Bone marrow (tissue), 2 donors: ENCODE results near the gene SLAMF8.

Source experiments
- DNase-seq, 2 donors: peaks; one replicate each; lab custom pipeline; 2025; lab: John Stamatoyannopoulos, UW

The SLAMF8 gene

DNA sequence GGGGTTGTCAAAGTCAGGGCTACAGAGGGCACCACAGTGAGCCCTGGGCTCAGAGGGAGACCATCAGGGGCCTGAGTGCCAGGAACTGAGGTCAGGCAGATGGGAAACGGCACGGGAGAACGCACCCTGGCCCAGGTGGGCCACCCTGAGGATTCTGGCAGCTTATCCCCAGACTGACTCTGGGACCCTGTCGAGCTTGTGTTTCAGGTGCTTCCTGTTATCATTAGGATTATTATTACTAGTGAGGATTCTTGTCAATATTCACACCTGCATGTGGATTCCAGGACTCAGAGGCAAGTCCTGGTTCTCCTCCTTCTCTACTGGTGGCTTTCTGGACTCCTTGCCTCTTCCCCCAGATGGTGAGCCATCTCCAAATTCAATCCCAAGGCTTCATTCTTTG lies 20.6 kb downstream of the SLAMF8 start:
- DNase-seq: no peak

DNA sequence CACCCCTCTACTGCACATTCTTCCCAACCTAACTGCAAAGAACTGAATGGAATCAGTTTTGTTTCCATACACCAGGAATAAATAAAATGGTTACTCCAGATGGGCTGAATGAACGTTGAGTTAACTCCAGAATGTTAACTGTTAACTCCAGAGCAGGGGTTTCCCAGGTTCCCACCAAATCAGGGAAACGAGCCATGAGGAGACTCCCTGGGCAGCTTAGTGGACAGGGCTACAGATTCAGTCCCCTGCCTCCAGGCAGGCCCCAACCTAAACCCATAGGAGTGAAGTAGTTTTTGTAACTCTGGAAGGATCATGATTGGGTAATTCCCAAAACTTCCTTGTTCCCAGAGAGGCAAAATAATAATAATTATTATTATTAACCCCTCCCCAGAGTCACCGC lies 21.7 kb downstream of the SLAMF8 start:
- no peak for DNase-seq

DNA sequence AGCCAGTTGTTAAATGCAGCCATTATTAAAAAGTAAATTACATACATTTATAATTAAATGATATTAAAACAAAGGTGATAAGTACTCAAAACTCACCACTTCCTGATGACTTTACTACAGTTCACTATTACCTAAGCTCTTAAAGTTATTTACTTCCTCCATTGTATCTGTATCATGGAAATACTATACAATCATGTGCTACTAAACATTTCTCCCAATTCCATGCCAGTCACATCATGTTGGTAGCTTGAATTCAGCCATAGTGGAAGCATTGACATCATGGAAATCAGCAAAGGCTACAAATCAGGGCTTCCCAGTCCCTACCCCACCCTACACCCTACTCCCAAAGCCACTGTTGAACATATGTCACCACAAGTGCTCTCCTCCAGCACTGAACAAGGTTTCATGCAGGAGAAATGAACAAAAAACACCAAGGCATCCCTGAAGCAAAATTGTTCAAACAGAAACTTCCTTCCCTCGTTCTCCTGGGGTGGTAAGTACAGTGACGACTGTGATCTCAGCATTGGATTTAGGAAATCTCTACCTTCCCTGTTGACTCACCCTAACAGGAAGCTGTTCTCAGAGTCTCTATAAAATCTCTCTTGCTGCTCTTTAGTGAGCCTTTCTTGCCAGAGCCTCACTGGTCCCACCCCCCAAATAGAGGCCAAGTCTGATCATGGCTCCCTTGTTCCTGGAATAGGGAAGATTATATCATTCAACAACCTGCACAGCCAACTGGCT lies 23.1 kb downstream of the SLAMF8 start:
- no peak for DNase-seq

DNA sequence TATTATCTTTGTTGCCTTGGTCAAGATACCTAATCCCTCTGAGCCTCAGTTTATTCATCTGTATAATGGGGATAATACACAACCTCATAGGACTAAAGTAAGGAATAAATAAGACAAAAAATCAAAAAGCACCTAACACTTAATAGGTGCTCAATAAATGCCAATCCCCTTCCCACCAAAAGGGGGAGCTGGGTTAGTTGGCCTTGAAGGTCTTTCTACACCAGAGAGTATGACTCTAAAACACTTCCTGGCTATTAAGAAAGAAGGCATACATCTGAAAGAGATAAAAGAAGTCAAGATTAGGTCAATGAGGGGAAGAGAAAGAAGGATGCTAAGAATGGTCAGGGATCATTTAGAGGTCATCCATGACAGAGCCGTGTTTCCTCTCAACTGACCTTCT lies 24.7 kb downstream of the SLAMF8 start:
- DNase-seq: no peak

DNA sequence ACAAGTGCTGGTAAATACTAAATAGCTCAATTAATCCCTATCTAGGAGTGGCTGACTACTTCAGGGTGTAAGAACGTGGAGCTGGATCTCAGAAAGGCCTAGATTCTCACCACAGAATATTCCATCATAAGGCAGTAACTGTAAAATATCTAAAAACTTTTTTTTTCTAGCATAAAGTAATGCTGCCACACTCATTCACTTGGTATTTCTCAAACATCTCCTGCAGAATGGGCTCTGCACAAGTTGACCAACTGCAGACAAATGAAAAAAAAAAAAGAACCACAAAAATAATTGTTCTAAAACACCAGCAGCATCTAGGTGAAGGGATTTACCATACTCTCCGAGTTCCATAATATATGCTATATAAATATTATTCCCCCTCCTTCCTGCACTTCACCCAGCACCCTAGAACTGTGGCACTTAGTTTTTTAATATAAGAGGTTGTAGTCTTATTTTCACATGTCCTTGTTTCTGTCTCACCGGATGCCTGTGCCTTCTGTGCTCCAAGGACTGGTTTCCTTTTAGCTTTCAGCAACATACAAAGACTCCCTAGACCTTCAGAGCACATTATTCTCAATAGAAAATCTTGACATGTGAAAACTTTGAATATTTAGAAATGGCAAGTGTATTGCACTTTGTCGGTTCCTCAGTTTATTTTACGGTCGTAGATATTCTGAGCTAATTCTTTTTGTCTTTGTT lies 26.9 kb downstream of the SLAMF8 start:
- no peak for DNase-seq

DNA sequence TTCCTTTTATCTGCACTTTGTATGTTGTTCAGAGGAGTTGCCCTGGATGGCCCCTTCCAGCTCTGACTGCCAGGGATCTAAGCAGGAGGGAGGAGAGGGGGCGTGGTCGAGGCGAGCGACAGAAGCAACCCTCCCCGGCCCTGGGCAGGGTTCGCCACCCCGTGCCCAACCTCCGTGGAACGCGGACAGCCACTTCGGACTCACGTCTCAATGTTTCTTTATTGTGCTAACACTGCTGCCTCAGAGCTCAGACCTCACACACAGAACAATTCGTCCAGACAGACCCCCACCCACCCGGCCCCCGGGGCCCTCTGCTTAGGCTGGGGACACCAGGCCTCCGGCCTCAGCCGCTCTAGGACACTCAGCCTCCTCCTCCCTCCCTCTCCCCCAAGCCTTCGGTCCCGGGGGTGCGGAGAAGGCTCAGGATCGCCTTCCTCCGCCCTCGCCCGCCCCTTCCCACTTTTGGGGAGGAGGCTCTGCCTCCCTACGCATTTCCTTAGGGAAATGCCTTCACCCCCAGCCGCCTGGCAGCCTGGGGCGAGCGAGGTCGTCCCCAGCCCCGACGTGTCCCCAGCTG lies 27.5 kb downstream of the SLAMF8 start:
- no peak for DNase-seq

DNA sequence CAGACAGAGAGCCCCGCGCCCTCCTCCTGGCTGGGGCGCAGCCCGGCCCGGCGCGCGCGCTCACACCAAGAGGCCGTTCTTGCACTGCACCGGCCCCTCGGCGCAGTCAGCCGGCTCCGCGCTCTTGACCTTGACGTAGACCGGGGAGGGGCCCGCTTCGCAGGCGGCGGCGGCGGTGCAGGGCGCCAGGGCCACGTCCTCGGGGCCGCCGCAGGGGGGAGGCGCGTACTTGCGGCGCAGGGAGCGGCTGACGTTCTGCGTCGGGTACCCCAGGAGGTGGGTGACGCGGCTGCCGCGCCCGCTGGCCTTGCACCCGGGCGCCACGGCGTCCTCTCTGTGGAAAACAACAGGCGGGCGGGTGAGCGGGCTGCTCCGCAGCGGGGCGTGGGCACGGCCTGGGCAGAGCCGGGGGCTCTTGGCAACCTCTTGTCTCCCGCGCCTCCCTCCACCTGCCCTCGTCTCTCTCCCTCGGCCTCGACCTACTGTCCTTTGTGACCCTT lies 28.1 kb downstream of the SLAMF8 start:
- DNase-seq: peak; percentile 14 to 26

DNA sequence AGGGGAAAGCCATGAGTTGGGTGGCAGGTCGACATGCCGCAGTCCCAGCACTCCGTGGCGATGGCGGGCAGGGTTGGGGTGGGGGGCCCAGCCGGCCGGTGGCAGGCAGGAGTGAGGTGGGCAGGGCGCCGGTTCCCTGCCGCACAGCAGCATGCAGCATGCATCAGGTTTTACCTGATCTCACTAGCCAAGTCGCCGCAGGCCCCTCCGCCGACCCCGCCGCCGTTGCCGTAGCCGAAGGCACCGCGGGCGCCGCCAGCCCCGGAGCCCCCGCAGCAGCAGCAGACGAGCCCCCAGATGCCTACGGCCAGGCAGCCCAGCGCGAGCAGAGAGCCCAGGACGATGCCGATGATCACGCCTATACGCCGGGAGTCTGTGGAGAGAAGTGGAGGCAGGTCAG lies 29.0 kb downstream of the SLAMF8 start:
- DNase-seq: no peak

DNA sequence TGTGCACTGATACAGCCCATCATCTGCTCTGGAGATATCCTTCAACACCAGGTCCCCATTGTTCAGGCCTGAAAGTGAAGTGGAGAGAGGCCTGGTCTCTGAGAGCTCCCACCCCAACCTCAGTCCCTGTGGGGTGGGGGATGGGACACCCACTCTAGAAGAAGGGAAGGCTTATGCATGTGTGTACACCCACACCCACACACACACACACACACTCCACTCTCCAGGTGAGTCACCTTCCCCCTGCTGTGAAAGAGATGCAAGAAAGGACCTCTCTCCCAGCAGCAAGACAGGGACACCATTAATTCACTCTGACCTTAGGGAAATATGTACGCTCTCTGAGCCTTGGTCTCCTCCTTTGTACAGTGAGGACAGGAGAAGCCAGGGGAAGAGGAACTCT lies 29.9 kb downstream of the SLAMF8 start:
- no peak for DNase-seq

DNA sequence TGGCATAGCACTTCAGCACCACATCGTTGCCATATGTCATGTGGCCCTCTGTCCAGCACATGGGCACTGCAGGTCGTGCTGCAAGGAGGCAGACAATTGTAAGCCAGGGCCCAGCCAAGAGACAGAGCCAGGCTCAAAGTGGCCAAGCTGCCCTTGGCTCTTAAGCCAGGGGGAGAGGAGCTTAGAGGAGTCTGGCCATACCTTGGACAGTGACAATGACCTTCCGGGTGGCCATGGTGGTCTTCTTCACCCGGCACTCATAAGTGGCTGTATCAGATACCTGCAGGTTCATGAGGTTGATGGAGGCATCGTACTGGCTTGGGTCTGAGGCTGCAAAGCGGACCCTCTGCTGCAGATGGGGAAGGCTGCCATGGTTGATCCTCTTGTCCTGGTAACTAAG lies 31.2 kb downstream of the SLAMF8 start:
- no peak for DNase-seq

DNA sequence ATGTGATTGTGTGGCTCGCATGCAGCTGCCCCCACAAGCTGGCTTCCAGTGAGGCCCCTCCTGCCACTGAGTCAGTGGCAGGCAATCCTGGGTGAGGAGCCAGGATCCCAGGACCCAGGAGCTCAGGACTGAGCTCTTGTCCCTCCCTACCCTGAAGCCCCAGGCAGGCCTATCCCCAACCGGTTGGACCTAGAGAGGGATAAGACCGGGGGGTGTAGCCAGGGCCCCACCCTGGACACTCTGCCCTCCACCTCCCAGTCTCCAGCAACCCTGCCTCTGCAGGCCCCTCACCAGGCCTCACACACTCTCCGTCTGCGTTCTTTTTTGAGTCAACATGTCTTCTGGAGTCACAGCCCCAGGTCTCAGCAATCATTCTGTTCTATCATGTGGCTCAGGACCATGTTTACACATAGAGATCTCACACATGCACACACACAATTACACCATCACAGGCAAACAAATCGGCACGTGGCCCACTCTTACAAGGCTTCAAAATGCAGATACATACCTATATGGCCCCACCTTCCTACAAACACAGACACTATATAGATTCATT lies 33.2 kb downstream of the SLAMF8 start:
- no peak for DNase-seq

DNA sequence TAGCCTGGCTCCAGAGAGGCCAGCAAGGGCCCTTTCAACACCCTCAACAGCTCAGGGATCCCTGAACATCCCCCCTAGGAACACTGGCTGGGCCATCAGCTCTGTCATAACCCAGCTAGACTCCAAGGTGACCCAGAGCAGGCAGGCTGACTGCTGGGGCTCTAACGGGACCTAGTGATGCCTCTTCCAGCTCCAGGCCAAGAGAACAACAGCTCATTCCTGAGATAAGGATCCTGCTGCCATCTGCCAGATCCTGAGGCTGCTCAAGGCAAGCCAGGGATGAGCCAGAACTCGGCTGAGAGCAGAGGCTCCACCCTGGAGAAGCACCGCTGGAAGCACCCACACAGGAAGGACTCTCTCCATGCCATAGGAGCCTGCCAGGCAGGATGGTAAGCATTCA lies 33.8 kb downstream of the SLAMF8 start:
- DNase-seq: no peak

DNA sequence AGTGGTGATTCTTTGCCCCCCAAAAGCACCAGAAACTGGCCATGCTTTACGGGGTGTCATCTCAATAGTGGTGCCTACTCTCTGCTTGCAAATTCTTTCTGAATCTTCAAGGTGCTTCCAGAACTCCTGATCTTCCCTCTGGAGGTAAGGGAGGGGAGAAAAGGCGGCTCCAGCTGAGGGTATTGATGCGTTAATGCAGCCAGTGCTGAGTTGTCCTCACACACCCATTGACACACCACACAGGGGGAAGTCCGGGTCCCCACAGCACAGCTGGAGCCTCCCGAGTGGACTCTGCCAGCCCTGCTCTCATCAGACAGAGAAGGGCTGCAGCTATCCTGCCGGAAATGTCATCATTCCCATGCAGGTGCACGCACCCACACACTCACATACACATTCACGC lies 34.5 kb downstream of the SLAMF8 start:
- DNase-seq: no peak

DNA sequence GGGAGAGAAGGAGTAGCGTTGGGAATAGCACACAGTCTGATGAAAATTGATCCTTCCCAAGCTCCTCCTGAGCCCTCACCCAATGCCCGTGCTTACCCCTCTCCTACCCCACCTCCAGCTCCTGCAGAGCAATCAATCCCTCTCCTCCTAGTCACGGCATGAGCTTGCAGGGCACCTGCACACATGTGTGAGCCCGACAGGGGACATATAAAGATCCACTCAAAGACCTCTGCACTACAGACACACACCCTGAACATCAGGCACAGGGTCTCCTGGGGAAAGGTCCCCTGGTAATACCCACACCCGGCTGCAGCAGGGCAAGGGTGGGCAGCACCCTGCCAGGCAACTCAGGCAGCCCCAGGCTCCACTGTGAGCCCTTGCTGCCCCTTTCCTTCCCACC lies 35.4 kb downstream of the SLAMF8 start:
- DNase-seq: no peak

DNA sequence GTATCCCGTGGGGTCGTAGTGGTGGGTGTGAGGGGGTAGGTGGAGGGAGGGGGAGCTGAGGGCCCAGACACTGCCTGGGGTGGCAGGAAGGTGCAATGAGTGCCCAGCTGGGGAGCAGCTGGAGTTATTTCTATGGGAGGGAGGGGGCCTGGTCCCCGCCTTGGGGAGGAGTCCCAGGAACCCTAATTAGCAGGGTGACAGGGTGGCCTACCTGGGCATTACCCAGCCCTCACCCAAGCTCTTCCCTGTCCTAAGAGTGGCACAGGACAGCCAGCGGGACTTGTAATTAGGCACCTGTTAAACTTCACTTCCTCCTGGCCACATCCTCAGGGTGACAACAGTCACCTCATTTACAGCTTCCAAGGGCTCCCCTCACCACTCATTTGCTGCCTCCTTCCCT lies 35.9 kb downstream of the SLAMF8 start, which contains the start of gene VSIG8:
VSIG8 (minus strand) TSS at position 101 of the 400 bp plus-strand sequence. CDS start 136 bp downstream, outside the sequence.
- DNase-seq: no peak

DNA sequence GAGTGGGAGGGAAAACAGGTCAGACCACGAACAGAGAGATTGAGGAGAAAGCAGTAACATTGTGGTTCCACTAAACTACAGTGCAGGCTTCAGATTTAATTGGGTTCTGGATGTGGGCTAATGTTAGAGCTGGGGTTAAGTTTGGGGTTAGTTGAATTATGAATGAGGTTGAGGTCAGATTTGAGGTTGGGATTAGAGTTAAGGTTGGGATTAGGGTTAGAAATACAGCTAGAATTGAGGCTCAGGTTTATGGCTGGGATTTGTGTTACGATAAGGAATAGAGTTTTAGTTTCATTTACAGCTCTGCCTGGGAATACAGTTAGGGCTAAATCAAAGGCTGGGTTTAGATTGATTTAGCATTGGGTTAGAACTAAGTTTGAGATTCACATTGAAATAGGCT lies 37.6 kb downstream of the SLAMF8 start:
- DNase-seq: no peak

DNA sequence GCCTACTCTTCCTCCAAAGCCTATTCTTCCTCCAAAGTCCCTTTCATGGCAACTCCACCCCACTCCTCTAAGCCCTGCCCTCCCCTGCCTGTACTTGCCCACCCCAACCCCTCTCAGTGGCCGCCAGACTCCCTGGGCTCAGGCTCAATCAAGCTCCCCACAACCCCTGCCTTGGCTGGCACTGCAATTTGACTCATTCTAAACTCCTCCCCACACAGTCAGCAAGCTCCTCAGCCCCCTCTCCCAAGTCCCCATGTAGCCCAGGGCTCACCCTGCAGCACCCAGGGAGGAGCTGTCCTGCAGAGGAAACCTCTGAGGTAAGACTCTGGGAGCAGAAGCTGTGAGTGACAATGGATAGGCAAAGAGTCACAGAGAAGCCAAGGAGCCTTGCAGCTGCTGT lies 39.4 kb downstream of the SLAMF8 start:
- DNase-seq: no peak

DNA sequence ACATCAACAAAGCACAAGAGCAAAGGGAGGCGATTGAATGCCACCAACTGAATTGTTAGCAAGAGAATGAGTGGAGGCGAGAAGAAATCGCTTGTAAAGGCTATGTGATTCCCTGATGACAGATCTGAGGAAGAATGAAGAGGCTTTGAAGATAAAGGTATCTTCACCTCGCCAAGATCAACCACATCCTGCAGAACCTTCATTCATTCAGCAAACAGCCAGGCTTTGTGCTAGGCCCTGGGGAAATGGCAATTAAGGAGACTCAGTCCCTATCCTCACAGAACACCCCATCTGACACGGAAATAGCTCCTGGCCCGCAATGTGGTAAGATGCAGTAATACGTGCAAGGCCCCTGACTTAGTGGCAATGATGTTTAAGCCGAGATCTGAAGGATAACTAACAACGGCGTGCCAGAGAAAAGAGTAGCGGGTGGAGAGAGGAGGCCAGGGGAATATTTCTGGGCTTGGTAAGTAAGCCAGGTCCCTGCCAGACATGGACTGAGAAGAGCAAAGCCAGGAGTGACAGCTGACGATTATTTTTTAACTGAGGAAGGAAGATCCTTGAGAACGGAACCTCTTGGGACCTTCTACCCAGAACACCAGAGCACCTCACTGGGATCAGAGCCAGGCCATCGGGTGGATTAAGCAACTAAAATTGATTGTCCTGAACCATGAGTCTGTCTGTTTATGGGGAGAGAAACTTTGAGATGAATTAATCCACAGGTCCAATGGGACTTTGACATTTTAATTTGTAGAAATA lies 40.4 kb downstream of the SLAMF8 start:
- no peak for DNase-seq

DNA sequence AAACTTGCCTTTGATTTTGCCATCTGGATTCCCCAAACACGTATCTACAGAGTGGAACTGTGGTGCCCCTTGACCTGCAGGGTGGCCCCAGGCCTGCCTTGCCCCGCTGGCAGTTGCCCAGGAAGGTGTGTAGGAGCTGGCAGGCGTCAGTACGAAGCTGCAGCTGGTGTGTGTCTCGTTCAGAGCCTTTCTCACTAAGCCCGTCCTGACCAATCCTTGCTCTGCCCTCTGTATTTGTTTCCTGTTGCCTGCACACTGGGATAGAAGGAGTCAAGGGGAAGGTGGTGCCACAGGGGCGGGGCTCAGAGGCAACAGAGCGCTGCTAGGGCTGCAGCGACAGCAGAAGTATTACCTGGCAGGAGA lies 41.0 kb downstream of the SLAMF8 start:
- no peak for DNase-seq

DNA sequence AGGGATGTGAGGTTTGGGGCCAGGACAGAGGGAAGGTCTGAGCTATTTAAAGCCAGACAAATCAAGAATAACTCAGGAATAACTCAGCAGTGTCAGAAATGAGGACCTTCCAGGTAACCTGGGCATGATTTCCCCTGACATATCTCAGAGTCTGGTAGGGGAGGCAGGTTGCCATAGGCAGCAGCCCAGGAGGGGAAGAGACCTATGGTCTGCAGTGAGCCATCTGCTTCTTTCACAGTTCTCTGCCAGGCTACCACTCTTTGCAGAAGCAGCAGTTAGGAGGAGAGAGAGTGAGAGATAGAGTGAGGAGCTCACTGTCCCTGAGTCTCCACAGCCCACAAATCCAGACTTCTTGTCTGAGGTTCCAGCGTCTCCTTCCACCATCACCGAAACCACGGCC lies 42.1 kb downstream of the SLAMF8 start:
- DNase-seq: no peak

DNA sequence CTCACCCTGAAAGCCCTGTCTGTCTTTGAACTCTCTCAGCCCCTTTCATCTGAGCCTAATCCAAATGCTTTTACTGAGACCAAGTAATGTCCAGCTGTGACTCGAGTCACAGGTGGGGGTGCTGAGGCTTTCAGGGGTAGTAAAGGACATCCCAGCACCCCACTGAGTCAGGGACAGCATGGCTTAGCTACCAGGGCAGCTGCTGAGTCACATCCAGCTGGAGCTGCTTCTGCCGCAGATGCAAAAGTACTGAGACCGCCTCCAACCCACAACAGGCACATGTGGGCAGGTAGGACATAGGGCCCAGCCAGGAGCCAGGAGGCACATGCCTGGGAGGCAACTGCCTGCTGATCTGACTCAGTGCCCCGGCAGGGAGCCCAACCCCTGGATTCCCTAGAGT lies 42.5 kb downstream of the SLAMF8 start:
- no peak for DNase-seq

DNA sequence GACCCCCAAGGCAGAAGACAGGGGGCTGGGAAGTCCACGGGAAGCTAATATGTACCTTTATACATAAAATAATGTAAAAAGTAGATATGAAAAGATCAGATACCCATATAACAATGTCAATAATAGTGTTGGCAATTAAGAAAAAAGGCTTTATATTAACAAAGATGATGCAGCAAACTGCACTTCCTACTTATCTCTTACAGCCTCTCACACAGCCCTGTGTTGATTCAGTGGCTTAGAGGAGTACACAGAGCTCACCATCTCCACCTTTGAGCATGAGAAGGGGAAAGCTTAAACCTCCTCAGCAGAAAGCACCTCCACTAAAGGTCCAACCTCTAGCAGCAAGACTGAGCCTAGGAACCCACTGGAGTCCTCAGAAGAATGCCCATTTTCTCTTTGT lies 42.9 kb downstream of the SLAMF8 start:
- DNase-seq: no peak
